OCI-LY1 (cell line): Measurements from ENCODE around the gene SPATA20.

Experiments used
- CTCF ChIP-seq: fragments of 200-600 bp; sonication (generic), shearing (Covaris generic); IDR thresholded peaks from 2 replicates; pipeline ENCODE4 v1.5.1; 2017; ENCODE audit warnings: mild to moderate bottlenecking, antibody characterized with exemption, low read length, moderate library complexity, mixed read lengths
- EZH2 ChIP-seq: fragments of 200-600 bp; sonication (generic), shearing (Covaris generic); IDR thresholded peaks from 2 replicates; pipeline ENCODE4 v1.8.0; 2017; ENCODE audit warnings: borderline replicate concordance, mixed run types, mild to moderate bottlenecking, antibody characterized with exemption, low read length, moderate library complexity, mixed read lengths

GRCh38 chr17:50538549-50539410 is 8.2 kb upstream of the SPATA20 start:
- TF ChIP-seq CTCF (no peak), EZH2 (no peak)
